GM21390 (cell line): Measurements from ENCODE around the gene COL23A1.

Experiments
- ATAC-seq: cut with Tn5 transposase; IDR thresholded peaks from one replicate; pipeline ENCODE4 v1.9.1; 2021; ENCODE audit not compliant: unreplicated experiment

The COL23A1 gene

GRCh38 chr5:178560911-178561310 lies 29.3 kb downstream of the COL23A1 start:
- ATAC-seq = no peak

- no peak for ATAC-seq
These were observed 32.8 kb downstream of the COL23A1 start for GRCh38 chr5:178557416-178557815.

GRCh38 chr5:178555771-178556211 lies 34.4 kb downstream of the COL23A1 start:
- ATAC-seq = no peak

GRCh38 chr5:178555005-178555404 lies 35.2 kb downstream of the COL23A1 start:
- ATAC-seq = no peak

GRCh38 chr5:178554311-178554710 lies 35.9 kb downstream of the COL23A1 start:
- ATAC-seq = no peak

- no peak for ATAC-seq
These were observed 36.7 kb downstream of the COL23A1 start for GRCh38 chr5:178553517-178553916.

- no peak for ATAC-seq
These were observed 38.7 kb downstream of the COL23A1 start for GRCh38 chr5:178551468-178551867.

- ATAC-seq = no peak
These were observed 39.1 kb downstream of the COL23A1 start for GRCh38 chr5:178551059-178551458.

- no peak for ATAC-seq
These were observed 41.4 kb downstream of the COL23A1 start for GRCh38 chr5:178548746-178549145.

GRCh38 chr5:178547753-178548415 lies 42.3 kb downstream of the COL23A1 start:
- ATAC-seq = no peak

- no peak for ATAC-seq
These were observed 43.0 kb downstream of the COL23A1 start for GRCh38 chr5:178547052-178547666.

GRCh38 chr5:178546675-178547033 lies 43.5 kb downstream of the COL23A1 start:
- ATAC-seq = no peak

- ATAC-seq = no peak
These were observed 44.1 kb downstream of the COL23A1 start for GRCh38 chr5:178545941-178546674.

GRCh38 chr5:178545176-178545575 lies 45.0 kb downstream of the COL23A1 start:
- no peak for ATAC-seq

GRCh38 chr5:178544166-178544834 lies 45.9 kb downstream of the COL23A1 start:
- no peak for ATAC-seq

GRCh38 chr5:178542455-178542854 lies 47.7 kb downstream of the COL23A1 start:
- no peak for ATAC-seq

- no peak for ATAC-seq
These were observed 49.7 kb downstream of the COL23A1 start for GRCh38 chr5:178540526-178540925.

GRCh38 chr5:178538741-178539229 lies 51.4 kb downstream of the COL23A1 start:
- no peak for ATAC-seq

GRCh38 chr5:178537467-178538371 lies 52.5 kb downstream of the COL23A1 start:
- no peak for ATAC-seq
